Uterus (tissue), 2 donors: Measurements from ENCODE around the gene PLXNC1.

Experiments
- CTCF ChIP-seq, 4 experiments: fragments of 200-600 bp in 2 of 4; fragments of 450-650 bp in 2 of 4; sonication (generic) in 2 of 4; IDR thresholded peaks; one replicate each; pipeline ENCODE4 v1.5.1; 2016 to 2019; ENCODE audit warnings: antibody characterized with exemption in 4 of 4, mild to moderate bottlenecking in 2 of 4, moderate library complexity in 1 of 4
- POLR2A ChIP-seq, 2 donors: fragments of 450-650 bp; IDR thresholded peaks; one replicate each; pipeline ENCODE4 v1.6.1; 2016; ENCODE audit warnings: antibody characterized with exemption in 2 of 2, mild to moderate bottlenecking in 1 of 2, moderate library complexity in 1 of 2

DNA sequence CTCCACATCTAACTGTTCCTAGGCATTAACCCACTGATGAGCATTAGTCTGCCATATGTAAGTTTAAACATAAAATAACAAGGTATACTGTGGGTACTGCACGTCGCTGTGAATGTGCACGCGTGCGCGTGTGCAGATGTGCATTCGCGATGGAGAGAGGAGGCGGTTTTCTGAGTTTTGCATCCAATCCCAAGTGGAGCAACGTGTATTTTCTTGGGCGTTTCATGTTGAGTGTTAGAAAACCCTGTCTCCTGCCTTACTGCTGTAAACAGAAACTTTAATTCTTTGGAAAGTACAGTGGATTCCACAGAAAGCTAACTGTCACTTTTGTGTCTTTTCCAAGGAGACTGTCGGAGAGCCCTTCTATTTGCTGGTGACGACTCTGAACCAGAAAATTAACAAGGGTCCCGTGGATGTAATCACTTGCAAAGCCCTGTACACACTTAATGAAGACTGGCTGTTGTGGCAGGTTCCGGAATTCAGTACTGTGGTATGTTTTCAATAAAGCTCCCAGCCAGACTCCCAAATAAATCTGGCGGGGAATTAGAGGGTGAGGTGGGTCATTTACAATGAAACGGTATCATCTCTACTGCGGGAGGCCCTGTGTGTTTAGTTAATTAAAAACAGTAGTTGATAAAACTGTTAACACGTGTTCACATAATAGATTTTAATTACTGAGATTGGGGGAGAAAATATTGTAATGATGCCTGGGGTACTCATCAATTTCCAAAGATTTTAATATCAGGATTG, 116.5 kb downstream of the PLXNC1 start:
- TF ChIP-seq CTCF (IDR thresholded peaks at IDR 0.05) (no peak), POLR2A (IDR thresholded peaks at IDR 0.05) (no peak)
